GM10847 (cell line): Measurements from ENCODE around the gene KDM4C.

ENCODE experiments used
- POLR2A ChIP-seq: IDR thresholded peaks from 2 replicates; pipeline ENCODE4 v1.6.1; 2011; ENCODE audit not compliant: insufficient read length; ENCODE audit errors: extremely low read depth

KDM4C gene

DNA sequence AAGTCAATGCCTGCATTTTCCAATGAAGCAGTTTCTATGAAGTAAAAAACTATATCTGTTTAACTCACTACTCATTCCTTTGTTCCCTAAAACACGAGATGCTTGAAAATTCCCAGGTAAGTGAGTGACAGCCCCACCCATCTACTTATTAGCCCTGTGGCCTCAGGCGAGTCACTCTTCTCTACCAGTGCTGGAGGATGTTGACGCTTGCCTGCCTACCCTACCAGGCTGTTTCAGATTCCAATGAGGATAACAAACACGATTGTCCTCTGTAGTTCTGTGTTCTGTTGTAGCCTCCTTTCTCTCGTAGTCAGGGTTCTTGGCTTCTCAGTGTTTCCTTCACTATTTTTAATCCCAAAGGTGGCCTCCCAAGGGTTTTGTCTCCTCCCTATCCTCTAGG is 388.8 kb downstream of the KDM4C start:
- no peak for TF ChIP-seq POLR2A

DNA sequence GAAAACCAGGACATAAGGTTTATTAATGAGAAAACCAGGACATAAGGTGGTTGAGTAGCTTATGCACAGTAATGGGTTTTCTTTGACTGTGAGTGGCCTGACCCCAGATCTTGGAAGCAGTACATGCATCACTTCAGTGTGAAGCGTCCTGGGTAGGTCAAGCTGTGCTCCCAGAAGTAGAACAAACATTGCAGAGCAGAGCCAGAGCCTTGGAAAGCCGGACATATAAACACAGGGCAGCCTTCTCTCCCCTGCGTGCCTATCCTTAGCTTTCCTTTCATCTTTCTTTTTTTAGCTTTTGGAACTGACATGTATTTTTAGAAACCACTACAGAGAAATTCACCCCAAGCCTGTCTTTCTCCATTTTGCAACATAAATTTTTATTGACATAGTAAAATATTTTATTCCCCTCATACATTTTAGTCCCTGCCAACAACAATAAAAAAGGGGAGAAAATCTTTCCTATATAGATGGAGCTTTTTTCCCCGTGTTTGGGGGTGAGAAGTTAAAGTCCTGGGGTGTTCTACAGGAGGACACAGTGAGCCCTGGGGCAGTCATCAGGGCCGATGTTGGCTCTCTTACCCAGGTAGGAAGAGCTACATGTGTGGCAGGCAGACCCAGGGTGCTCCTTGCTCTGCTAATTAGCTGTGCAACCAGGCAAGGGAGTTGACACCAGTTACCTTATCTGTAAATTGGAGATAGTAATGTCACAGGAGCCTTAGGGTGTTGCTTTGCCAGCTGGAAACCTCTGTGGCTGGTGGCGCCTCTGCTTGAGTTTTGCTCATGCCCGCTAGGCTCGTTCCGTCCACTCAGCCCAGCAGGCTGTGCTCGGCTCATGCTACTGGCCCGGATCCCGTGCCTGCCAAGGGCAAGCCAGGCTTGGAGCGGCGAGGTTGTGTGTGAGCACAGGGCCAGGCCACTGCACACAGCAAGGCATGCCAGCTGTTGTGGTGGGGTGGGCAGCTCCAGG is 389.6 kb downstream of the KDM4C start:
- TF ChIP-seq POLR2A = no peak

GRCh38 chr9:7148243-7148765 is 390.5 kb downstream of the KDM4C start:
- no peak for TF ChIP-seq POLR2A

DNA sequence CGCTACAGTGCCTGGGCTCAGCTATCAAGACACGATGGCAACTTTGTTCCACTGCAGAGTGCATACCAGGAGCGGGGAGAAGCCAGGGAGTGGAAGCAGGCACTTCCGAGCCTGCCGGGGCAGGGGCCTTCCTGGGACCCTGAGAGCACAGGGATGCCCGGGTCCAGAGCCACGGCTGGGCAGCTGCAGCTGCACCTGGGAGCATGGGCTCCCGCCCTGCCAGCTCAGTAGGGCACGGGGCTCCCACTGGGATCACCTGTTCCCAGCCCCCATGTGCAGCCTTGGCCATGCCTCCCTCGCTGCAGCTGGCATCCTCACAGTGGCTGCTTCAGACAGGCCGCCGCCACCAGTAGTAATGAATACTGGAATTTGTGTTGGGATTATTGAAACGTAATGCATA is 391.5 kb downstream of the KDM4C start:
- no peak for TF ChIP-seq POLR2A

- TF ChIP-seq POLR2A = no peak
These were observed 392.5 kb downstream of the KDM4C start for GRCh38 chr9:7150153-7150890.

- no peak for TF ChIP-seq POLR2A
These were observed 395.4 kb downstream of the KDM4C start for GRCh38 chr9:7153134-7153533.

DNA sequence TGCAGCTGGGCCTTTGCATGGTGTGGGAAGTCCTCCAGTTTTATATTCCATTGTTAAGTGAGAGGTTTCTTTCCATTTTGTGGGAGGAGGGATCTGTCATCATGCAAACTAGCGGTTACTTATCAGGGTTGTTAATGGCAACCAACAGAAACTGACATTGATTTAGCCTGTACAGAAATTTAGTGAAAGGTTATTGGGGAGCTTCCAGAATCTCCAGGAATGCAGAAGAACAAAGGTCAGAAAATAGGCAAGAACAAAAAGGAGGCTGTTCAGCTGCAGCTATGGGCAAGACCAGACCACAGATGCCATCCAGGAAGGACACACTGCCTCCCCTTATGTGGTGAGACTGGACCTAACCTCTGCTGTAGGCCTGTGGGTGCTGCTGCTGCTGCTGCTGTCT is 395.8 kb downstream of the KDM4C start:
- no peak for TF ChIP-seq POLR2A

DNA sequence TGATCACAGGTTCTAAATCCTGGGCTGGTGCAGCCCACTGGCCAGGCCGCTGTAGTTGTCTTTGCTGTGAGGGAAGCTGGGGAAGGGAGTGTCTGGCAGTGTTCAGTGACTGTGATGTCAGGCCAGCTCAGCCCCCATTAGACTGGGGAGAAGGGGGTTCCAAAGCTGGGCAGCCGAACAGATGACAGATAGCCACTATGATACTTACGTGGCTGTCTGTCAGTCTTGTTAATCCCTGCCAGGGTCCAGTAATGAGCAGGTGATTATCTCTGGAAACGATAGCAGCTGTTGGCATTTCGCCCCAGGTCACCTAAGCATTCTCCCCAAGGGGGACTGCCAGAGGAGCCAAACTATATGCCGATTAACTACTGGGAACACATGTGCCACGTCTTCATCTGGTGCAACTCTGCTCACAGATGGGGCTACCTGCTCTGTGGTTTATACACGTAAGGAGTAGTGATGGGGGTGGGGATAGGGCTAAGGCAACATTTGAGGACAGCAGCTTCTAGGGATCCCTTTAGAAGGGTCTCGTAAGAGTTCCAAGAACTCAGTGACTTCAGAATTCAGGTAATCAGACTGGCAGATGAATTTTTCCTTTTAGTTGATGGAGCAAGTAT is 396.3 kb downstream of the KDM4C start:
- TF ChIP-seq POLR2A = no peak

- TF ChIP-seq POLR2A = no peak
These were observed 396.9 kb downstream of the KDM4C start for GRCh38 chr9:7154650-7155049.

- no peak for TF ChIP-seq POLR2A
These were observed 403.7 kb downstream of the KDM4C start for GRCh38 chr9:7161469-7161868.

- TF ChIP-seq POLR2A = no peak
These were observed 406.2 kb downstream of the KDM4C start for GRCh38 chr9:7163932-7164331.

DNA sequence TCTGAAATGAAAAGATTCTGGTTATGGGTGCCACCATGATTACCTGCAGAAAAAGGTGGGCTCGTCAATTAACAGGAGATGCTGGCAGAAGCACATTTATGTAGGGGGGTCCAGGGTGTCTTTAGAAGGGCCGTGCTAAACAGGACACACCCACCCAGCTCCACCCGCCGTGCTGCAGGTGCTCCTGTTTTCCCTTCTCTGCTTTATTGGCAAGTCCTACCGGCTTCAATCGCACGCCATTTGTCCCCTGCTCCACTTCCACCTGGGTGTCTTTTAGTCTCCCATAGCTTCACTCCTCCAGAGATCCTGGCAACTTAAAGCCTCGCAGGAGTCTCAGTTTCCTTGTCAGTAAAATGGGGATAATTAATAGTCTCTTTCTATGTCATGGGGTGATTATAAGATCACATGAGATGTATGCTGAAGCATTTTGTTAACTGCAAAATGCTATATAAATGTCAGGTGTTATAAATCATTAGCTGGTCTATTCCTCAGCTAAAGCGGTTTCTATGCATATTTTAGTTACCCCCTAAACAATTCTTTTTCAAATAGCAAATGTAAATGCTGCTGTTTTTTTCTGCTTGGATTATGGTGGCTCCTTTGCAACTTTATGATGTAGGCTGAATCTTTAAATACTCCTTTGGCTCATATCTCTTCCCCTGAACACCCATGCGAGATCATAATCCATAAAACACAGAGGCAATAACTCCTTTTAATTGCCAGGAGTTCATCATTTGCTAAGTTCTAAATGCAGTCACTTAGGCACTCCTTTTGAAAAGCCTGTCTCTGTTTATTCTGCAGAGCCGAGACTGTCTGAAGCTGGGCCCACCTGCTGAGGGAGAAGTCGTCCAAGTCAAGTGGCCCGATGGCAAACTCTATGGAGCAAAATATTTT is 406.9 kb downstream of the KDM4C start:
- no peak for TF ChIP-seq POLR2A

- no peak for TF ChIP-seq POLR2A
These were observed 407.7 kb downstream of the KDM4C start for GRCh38 chr9:7165331-7165975.

DNA sequence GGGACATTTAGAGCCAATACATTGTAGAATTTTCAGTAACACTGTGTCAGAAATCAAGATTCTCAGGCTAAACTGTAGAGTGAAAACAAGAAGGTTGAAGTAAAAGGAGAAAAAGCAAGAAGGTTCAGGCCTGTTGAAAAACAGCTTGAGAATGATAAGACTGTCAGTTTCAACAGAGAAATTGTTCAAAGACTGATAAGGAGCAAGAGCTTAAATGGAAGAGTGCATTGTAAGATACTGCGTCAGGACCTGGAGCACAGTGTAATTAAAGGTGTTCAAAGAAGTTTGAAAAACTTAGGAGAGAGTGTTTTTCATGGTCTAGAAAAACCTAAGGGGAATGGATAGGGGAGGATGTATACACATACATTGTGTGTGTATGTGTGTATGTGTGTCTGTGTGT is 408.3 kb downstream of the KDM4C start:
- no peak for TF ChIP-seq POLR2A
